HepG2 (cell line): ENCODE results near the gene TEF. TPM values are rescaled to one million over a fixed set of nuclear protein-coding genes. Genes with fewer than 3 reads are reported as not detected.

Experiments
- CTCF ChIP-seq: sonication (generic); formaldehyde crosslinking; IDR thresholded peaks from 2 replicates; pipeline ENCODE4 v1.5.0; 2020; ENCODE audit warnings: mild to moderate bottlenecking, missing genetic modification reagents, moderate library complexity
- HOXA5 ChIP-seq: sonication (generic); formaldehyde crosslinking; IDR thresholded peaks from 2 replicates; pipeline ENCODE4 v1.4.0; 2020; ENCODE audit warnings: missing genetic modification reagents
- TARDBP ChIP-seq: sonication (generic); formaldehyde crosslinking; IDR thresholded peaks from 2 replicates; pipeline ENCODE4 v1.8.0; 2022; ENCODE audit warnings: mild to moderate bottlenecking, missing genetic modification reagents
- TCF7 ChIP-seq: sonication (generic); IDR thresholded peaks from 2 replicates; pipeline ENCODE4 v1.6.1; 2016; ENCODE audit warnings: antibody characterized with exemption, low read depth
- ZBTB49 ChIP-seq: sonication (generic); formaldehyde crosslinking; IDR thresholded peaks from 2 replicates; pipeline ENCODE4 v1.4.0; 2020; ENCODE audit warnings: missing genetic modification reagents, borderline replicate concordance
- ZNF136 ChIP-seq: sonication (generic); formaldehyde crosslinking; IDR thresholded peaks from 2 replicates; pipeline ENCODE4 v1.8.1; 2022; ENCODE audit warnings: low read depth, mild to moderate bottlenecking, moderate library complexity, missing genetic modification reagents
- polyA plus RNA-seq, 8 experiments: library from polyadenylated mRNA; depleted of rRNA in 3 of 8; stranded (reverse) in 7 of 8; unstranded in 1 of 8; fragments of >200 nt; fragmentation: Illumina TruSeq in 4 of 8; extraction: Trizol in 4 of 8; gene quantifications; 2 replicates each; pipeline versions ENCODE4 v1.2.1 to v1.2.3, GENCODE V29; 2011 to 2016; ENCODE audit warnings: low read depth in 4 of 8, missing spikeins in 1 of 8, mixed read lengths in 1 of 8; ENCODE audit not compliant: insufficient read depth in 1 of 8
- total RNA-seq, 5 experiments: library from RNA; depleted of rRNA; stranded (reverse); fragments of >200 nt; fragmentation: Illumina TruSeq; extraction: Trizol; gene quantifications; 2 replicates each; pipeline ENCODE4 v1.2.3, GENCODE V29; 2016; ENCODE audit warnings: low read depth in 1 of 5
- TF ChIP-seq, protein P1 (sequence below): sonication (generic); formaldehyde crosslinking; IDR thresholded peaks from 2 replicates; pipeline ENCODE4 v1.5.1; 2020; ENCODE audit warnings: mild to moderate bottlenecking, missing genetic modification reagents

TEF gene
- total and polyA plus RNA-seq, 2 of the 13 experiments (the other 11 are each of a cell fraction or from before 2014, with no cell fraction given), result 7.6 to 11.2 TPM

- TF ChIP-seq ZBTB49 (no peak), ZNF136 (no peak), TARDBP (CRISPR knock-in tag) (no peak), TCF7 (no peak), HOXA5 (CRISPR knock-in tag) (no peak), CTCF (CRISPR knock-in tag) (no peak)
- TF ChIP-seq, protein P1, sequence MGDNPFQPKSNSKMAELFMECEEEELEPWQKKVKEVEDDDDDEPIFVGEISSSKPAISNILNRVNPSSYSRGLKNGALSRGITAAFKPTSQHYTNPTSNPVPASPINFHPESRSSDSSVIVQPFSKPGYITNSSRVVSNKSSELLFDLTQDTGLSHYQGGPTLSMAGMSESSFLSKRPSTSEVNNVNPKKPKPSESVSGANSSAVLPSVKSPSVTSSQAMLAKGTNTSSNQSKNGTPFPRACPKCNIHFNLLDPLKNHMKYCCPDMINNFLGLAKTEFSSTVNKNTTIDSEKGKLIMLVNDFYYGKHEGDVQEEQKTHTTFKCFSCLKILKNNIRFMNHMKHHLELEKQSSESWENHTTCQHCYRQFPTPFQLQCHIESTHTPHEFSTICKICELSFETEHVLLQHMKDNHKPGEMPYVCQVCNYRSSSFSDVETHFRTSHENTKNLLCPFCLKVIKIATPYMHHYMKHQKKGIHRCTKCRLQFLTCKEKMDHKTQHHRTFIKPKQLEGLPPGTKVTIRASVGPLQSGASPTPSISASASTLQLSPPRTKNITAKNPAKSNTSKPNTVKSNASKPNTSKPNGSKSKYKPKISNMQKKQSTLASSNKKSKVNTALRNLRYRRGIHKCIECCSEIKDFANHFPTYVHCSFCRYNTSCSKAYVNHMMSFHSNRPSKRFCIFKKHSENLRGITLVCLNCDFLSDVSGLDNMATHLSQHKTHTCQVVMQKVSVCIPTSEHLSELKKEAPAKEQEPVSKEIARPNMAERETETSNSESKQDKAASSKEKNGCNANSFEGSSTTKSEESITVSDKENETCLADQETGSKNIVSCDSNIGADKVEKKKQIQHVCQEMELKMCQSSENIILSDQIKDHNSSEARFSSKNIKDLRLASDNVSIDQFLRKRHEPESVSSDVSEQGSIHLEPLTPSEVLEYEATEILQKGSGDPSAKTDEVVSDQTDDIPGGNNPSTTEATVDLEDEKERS, result no peak
These were observed 46.6 kb upstream of the TEF start (continued) for GRCh38 chr22:41334951-41335635.
